ENCODE results near the gene TPSAB1.

Gene TPSAB1

GRCh38 chr16:1209081-1209480 lies 31.4 kb upstream of the TPSAB1 start:
- DNase-seq (ENCODE audit: low read depth in 2 of 3, low spot score in 1 of 3), result no peak

GRCh38 chr16:1210461-1210860 lies 30.0 kb upstream of the TPSAB1 start:
- DNase-seq (ENCODE audit: low read depth in 2 of 3, low spot score in 1 of 3), result no peak

- DNase-seq (ENCODE audit: low read depth in 2 of 3, low spot score in 1 of 3), result no peak
These were observed 28.8 kb upstream of the TPSAB1 start for GRCh38 chr16:1211451-1212268.

- DNase-seq (ENCODE audit: low read depth in 2 of 3, low spot score in 1 of 3), result no peak
These were observed 27.8 kb upstream of the TPSAB1 start for GRCh38 chr16:1212616-1213194.

GRCh38 chr16:1213231-1213630 lies 27.3 kb upstream of the TPSAB1 start:
- DNase-seq (ENCODE audit: low read depth in 2 of 3, low spot score in 1 of 3), result no peak

- no peak for DNase-seq (ENCODE audit: low read depth in 2 of 3, low spot score in 1 of 3)
These were observed 26.6 kb upstream of the TPSAB1 start for GRCh38 chr16:1213796-1214372.

GRCh38 chr16:1214719-1215118 lies 25.8 kb upstream of the TPSAB1 start:
- no peak for DNase-seq (ENCODE audit: low read depth in 2 of 3, low spot score in 1 of 3)

- no peak for DNase-seq (ENCODE audit: low read depth in 2 of 3, low spot score in 1 of 3)
These were observed 24.8 kb upstream of the TPSAB1 start for GRCh38 chr16:1215574-1216295.

GRCh38 chr16:1216296-1216619 lies 24.2 kb upstream of the TPSAB1 start:
- DNase-seq (ENCODE audit: low read depth in 2 of 3, low spot score in 1 of 3), result no peak

- DNase-seq (ENCODE audit: low read depth in 2 of 3, low spot score in 1 of 3), result no peak
These were observed 23.7 kb upstream of the TPSAB1 start for GRCh38 chr16:1216681-1217400.

GRCh38 chr16:1217526-1217925 lies 23.0 kb upstream of the TPSAB1 start:
- DNase-seq (ENCODE audit: low read depth in 2 of 3, low spot score in 1 of 3), result no peak

- DNase-seq (ENCODE audit: low read depth in 2 of 3, low spot score in 1 of 3), result no peak
These were observed 22.2 kb upstream of the TPSAB1 start for GRCh38 chr16:1218061-1218929.

GRCh38 chr16:1218930-1219611 lies 21.4 kb upstream of the TPSAB1 start:
- no peak for DNase-seq (ENCODE audit: low read depth in 2 of 3, low spot score in 1 of 3)

GRCh38 chr16:1220098-1220728 lies 20.3 kb upstream of the TPSAB1 start:
- DNase-seq (ENCODE audit: low read depth in 2 of 3, low spot score in 1 of 3), result no peak

- DNase-seq (ENCODE audit: low read depth in 2 of 3, low spot score in 1 of 3), result no peak
These were observed 19.5 kb upstream of the TPSAB1 start for GRCh38 chr16:1220841-1221627.

- DNase-seq (ENCODE audit: low read depth in 2 of 3, low spot score in 1 of 3), result no peak
These were observed 18.6 kb upstream of the TPSAB1 start for GRCh38 chr16:1221628-1222552.

GRCh38 chr16:1222553-1223354 lies 17.8 kb upstream of the TPSAB1 start:
- DNase-seq (ENCODE audit: low read depth in 2 of 3, low spot score in 1 of 3), result no peak

Data from stimulated activated CD4-positive, alpha-beta T cell treated with anti-CD3 and anti-CD28 coated beads, Interleukin-12 subunit alpha, Interleukin-12 subunit beta, amount 100 ng/mL, for 48 hours (primary cell).